Naive thymus-derived CD4-positive, alpha-beta T cell (primary cell): ENCODE data around the gene BMAL1. TPM values are rescaled to one million over a fixed set of nuclear protein-coding genes. Genes with fewer than 3 reads are reported as not detected.

ENCODE experiments used
- ATAC-seq: fragments of 150-1000 bp; cut with Tn5 transposase; 2 replicates; pipeline ENCODE4 v1.10.0; 2021; ENCODE audit warnings: mild to moderate bottlenecking, moderate library complexity
- CTCF ChIA-PET: fragments of 350-600 bp; sonication (Branson Sonifier 250); formaldehyde crosslinking; loops from one replicate; lab custom pipeline; 2021; ENCODE audit warnings: antibody characterized with exemption; lab: Charles Lee
- POLR2A ChIA-PET: fragments of 350-600 bp; sonication (Branson Sonifier 250); formaldehyde crosslinking; loops from one replicate; lab custom pipeline; 2021; ENCODE audit warnings: antibody characterized with exemption, inconsistent platforms; lab: Charles Lee
- DNase-seq, 9 donors: peaks; one replicate each; pipeline versions ENCODE4 v3.0.0 to v3.0.0-alpha.2; 2020 to 2022; ENCODE audit warnings: mixed read lengths in 1 of 9
- H3K27ac ChIP-seq: one replicate; pipeline ENCODE4 v1.7.0; 2013; ENCODE audit warnings: mild to moderate bottlenecking, low read depth, low read length, moderate library complexity
- H3K27me3 ChIP-seq, 2 donors: one replicate each; pipeline ENCODE4 v1.7.0; 2013; ENCODE audit warnings: low read length in 2 of 2, mild to moderate bottlenecking in 2 of 2, moderate library complexity in 2 of 2; ENCODE audit not compliant: control insufficient read depth in 2 of 2, insufficient read depth in 2 of 2
- H3K36me3 ChIP-seq, 3 experiments: 1 replicate in 2 of 3; 2 replicates in 1 of 3; pipeline ENCODE4 v1.7.0; 2013; ENCODE audit warnings: low read length in 3 of 3, mild to moderate bottlenecking in 3 of 3, moderate library complexity in 1 of 3; ENCODE audit not compliant: insufficient read depth in 3 of 3, control insufficient read depth in 2 of 3
- H3K4me1 ChIP-seq, 2 donors: one replicate each; pipeline ENCODE4 v1.7.0; 2013; ENCODE audit warnings: low read length in 2 of 2, mild to moderate bottlenecking in 2 of 2, moderate library complexity in 1 of 2; ENCODE audit not compliant: control insufficient read depth in 2 of 2, insufficient read depth in 2 of 2
- H3K4me3 ChIP-seq: 2 replicates; pipeline ENCODE4 v1.7.0; 2013; ENCODE audit warnings: mild to moderate bottlenecking, low read length
- H3K9me3 ChIP-seq, 3 experiments: 1 replicate in 2 of 3; 2 replicates in 1 of 3; pipeline ENCODE4 v1.7.0; 2013; ENCODE audit warnings: low read length in 3 of 3; ENCODE audit not compliant: control insufficient read depth in 2 of 3
- H3K27ac Mint-ChIP-seq, 9 donors: one replicate each; pipeline ENCODE4 v1.8.0; 2020 to 2022; ENCODE audit warnings: mixed read lengths in 9 of 9, mild to moderate bottlenecking in 8 of 9, moderate library complexity in 5 of 9, inconsistent platforms in 2 of 9
- H3K27me3 Mint-ChIP-seq, 5 donors: one replicate each; pipeline ENCODE4 v1.8.0; 2021 to 2022; ENCODE audit warnings: mixed read lengths in 5 of 5, mild to moderate bottlenecking in 1 of 5
- H3K36me3 Mint-ChIP-seq, 5 donors: one replicate each; pipeline ENCODE4 v1.8.0; 2020 to 2022; ENCODE audit warnings: mixed read lengths in 5 of 5, mild to moderate bottlenecking in 3 of 5, inconsistent platforms in 1 of 5
- H3K4me1 Mint-ChIP-seq, 7 donors: one replicate each; pipeline ENCODE4 v1.8.0; 2020 to 2022; ENCODE audit warnings: mixed read lengths in 7 of 7, mild to moderate bottlenecking in 3 of 7, inconsistent platforms in 1 of 7
- H3K4me3 Mint-ChIP-seq, 10 donors: one replicate each; pipeline ENCODE4 v1.8.0; 2020 to 2022; ENCODE audit warnings: mild to moderate bottlenecking in 10 of 10, mixed read lengths in 10 of 10, moderate library complexity in 6 of 10, inconsistent platforms in 2 of 10
- H3K9me3 Mint-ChIP-seq, 11 donors: one replicate each; pipeline ENCODE4 v1.8.0; 2020 to 2022; ENCODE audit warnings: mixed read lengths in 11 of 11, mild to moderate bottlenecking in 4 of 11, inconsistent platforms in 1 of 11, moderate library complexity in 1 of 11
- intact Hi-C, 2 donors: fragments of 100-400 bp; cut with micrococcal nuclease; formaldehyde crosslinking; loops; one replicate each; pipeline ENCODE4 v1.15.1; 2023
- polyA plus RNA-seq, 2 donors: library from polyadenylated mRNA; unstranded; fragments of 300-500 nt; fragmentation: Illumina TruSeq; gene quantifications; one replicate each; pipeline ENCODE4 v1.2.3, GENCODE V29; 2021
- total RNA-seq, 6 experiments: library from RNA in 5 of 6; stranded (reverse) in 5 of 6; gene quantifications; 1 replicate in 5 of 6; 2 replicates in 1 of 6; pipeline ENCODE4 v1.2.3 and lab custom pipeline; 2021 to 2026

The BMAL1 gene
- 10 to 100 TPM; 36.1 to 88.3 (median 68.4) TPM for total RNA-seq
- polyA plus RNA-seq, result 10 to 100 TPM; 12.8 to 16.3 TPM
- total RNA-seq (lab: John Stamatoyannopoulos, UW), result 54.8 reads per million, percentile 73 among the genes with 10 or more reads in this experiment

- Mint-ChIP-seq H3K4me1 (peaks cover 40 to 55% (median 48%) of the 10 kb centered on the region in 7 donors), H3K27ac (peak within 1 kb of the TSS; percentile 72 to 97 (median 91)), H3K36me3 (peaks cover 0 to 11% (median 0%) of the 10 kb centered on the region in 5 donors), H3K27me3 (peaks cover 0 to 43% (median 0%) of the 10 kb centered on the region in 5 donors), H3K9me3 (no peaks in the 10 kb centered on the region), H3K4me3 (peak within 1 kb of the TSS; percentile 95 to 99 (median 97))
- CTCF ChIA-PET, result interaction anchor here (1.8 kb wide), 1 partner anchor 58 kb away, joined by 6 read pairs; no protein-coding TSS in a partner anchor
- Histone ChIP-seq H3K9me3 (no peaks in the 10 kb centered on the region), H3K4me1 (peaks cover 26 to 32% of the 10 kb centered on the region in 2 donors), H3K4me3 (peak within 1 kb of the TSS; percentile 83), H3K27me3 (no peaks in the 10 kb centered on the region), H3K27ac (peak within 1 kb of the TSS; percentile 81), H3K36me3 (peaks cover 0 to 4% (median 0%) of the 10 kb centered on the region in 3 experiments)
- POLR2A ChIA-PET, result interaction anchor here (0.5 to 2.6 kb wide), 8 partner anchors 9 to 185 kb away, joined by 3 to 11 read pairs (median 4); no protein-coding TSS in a partner anchor
- intact Hi-C loops, result loop anchor here (1.0 to 5.0 kb wide), 15 partner anchors 9 to 1613 kb away; partner anchors contain the start of genes BTBD10 (in 2 of the 2), FAR1 (in 2 of the 2), USP47 (in 2 of the 2) and MICAL2 (in 1 of the 2)
- peak; percentile 21 for ATAC-seq
- peak in 7 of 9 donors; percentile 48 to 66 (median 53) for DNase-seq
Measured at GRCh38 chr11:13277768-13278608, at the start of gene BMAL1. Gene BMAL1, plus strand, starts transcription at chr11:13277790. Its CDS starts 76,519 bp downstream, at chr11:13354309.

- intact Hi-C loops, result no loop called here
- CTCF ChIA-PET, result no interaction called here
- Histone ChIP-seq H3K36me3 (no peaks in the 10 kb centered on the region), H3K27me3 (no peaks in the 10 kb centered on the region), H3K4me1 (no peaks in the 10 kb centered on the region), H3K4me3 (no peak overlapping the region), H3K9me3 (no peaks in the 10 kb centered on the region), H3K27ac (no peak overlapping the region)
- Mint-ChIP-seq H3K36me3 (no peaks in the 10 kb centered on the region), H3K4me3 (no peak overlapping the region), H3K4me1 (peaks cover 0 to 9% (median 0%) of the 10 kb centered on the region in 7 donors), H3K27me3 (peaks cover 0 to 24% (median 0%) of the 10 kb centered on the region in 5 donors), H3K9me3 (no peaks in the 10 kb centered on the region), H3K27ac (no peak overlapping the region)
- DNase-seq (peak in 1 of 9 donors; percentile 7), ATAC-seq (peak; percentile 74)
- POLR2A ChIA-PET, result no interaction called here
Measured at GRCh38 chr11:13228572-13228971, 49.0 kb upstream of the BMAL1 start.

GRCh38 chr11:13229136-13229535, 48.5 kb upstream of the BMAL1 start:
- POLR2A ChIA-PET, result no interaction called here

GRCh38 chr11:13229711-13230318, 47.8 kb upstream of the BMAL1 start:
- Histone ChIP-seq H3K36me3 (no peaks in the 10 kb centered on the region), H3K27me3 (no peaks in the 10 kb centered on the region), H3K4me3 (no peak overlapping the region), H3K9me3 (no peaks in the 10 kb centered on the region), H3K27ac (no peak overlapping the region), H3K4me1 (no peaks in the 10 kb centered on the region)
- H3K27me3 Mint-ChIP-seq, result peaks cover 0 to 30% (median 0%) of the 10 kb centered on the region in 5 donors
- CTCF ChIA-PET, result no interaction called here
- no peaks in the 10 kb centered on the region for H3K36me3 Mint-ChIP-seq
- no peak overlapping the region for H3K27ac Mint-ChIP-seq
- ATAC-seq (no peak), DNase-seq (no peak)
- H3K4me3 Mint-ChIP-seq, result no peak overlapping the region
- intact Hi-C loops, result no loop called here
- H3K4me1 Mint-ChIP-seq, result peaks cover 0 to 9% (median 0%) of the 10 kb centered on the region in 7 donors
- POLR2A ChIA-PET, result no interaction called here
- no peaks in the 10 kb centered on the region for H3K9me3 Mint-ChIP-seq

More at GRCh38 chr11:13229136-13229535, 48.5 kb upstream of the BMAL1 start:
- DNase-seq, result no peak
- Mint-ChIP-seq H3K36me3 (no peaks in the 10 kb centered on the region), H3K9me3 (no peaks in the 10 kb centered on the region), H3K27ac (no peak overlapping the region), H3K4me1 (peaks cover 0 to 9% (median 0%) of the 10 kb centered on the region in 7 donors), H3K27me3 (peaks cover 0 to 29% (median 0%) of the 10 kb centered on the region in 5 donors), H3K4me3 (no peak overlapping the region)
- intact Hi-C loops, result no loop called here
- CTCF ChIA-PET, result no interaction called here
- Histone ChIP-seq H3K27me3 (no peaks in the 10 kb centered on the region), H3K4me1 (no peaks in the 10 kb centered on the region), H3K27ac (no peak overlapping the region), H3K9me3 (no peaks in the 10 kb centered on the region), H3K4me3 (no peak overlapping the region), H3K36me3 (no peaks in the 10 kb centered on the region)
- no peak for ATAC-seq

GRCh38 chr11:13233173-13233745, 44.3 kb upstream of the BMAL1 start:
- DNase-seq (no peak), ATAC-seq (no peak)
- H3K4me1 Mint-ChIP-seq, result peaks cover 0 to 6% (median 0%) of the 10 kb centered on the region in 7 donors
- H3K27me3 Mint-ChIP-seq, result peaks cover 0 to 46% (median 5%) of the 10 kb centered on the region in 5 donors
- Histone ChIP-seq H3K4me1 (no peaks in the 10 kb centered on the region), H3K27me3 (no peaks in the 10 kb centered on the region), H3K27ac (no peak overlapping the region), H3K36me3 (no peaks in the 10 kb centered on the region), H3K4me3 (no peak overlapping the region), H3K9me3 (no peaks in the 10 kb centered on the region)
- no peak overlapping the region for H3K27ac Mint-ChIP-seq
- POLR2A ChIA-PET, result interaction anchor here (0.7 to 1.0 kb wide), 2 partner anchors 21 to 278 kb away, joined by 3 read pairs; no protein-coding TSS in a partner anchor
- no peak overlapping the region for H3K4me3 Mint-ChIP-seq
- peaks cover 0 to 3% (median 0%) of the 10 kb centered on the region in 11 donors for H3K9me3 Mint-ChIP-seq
- CTCF ChIA-PET, result no interaction called here
- H3K36me3 Mint-ChIP-seq, result peaks cover 0 to 4% (median 0%) of the 10 kb centered on the region in 5 donors
- intact Hi-C loops, result no loop called here

- no peaks in the 10 kb centered on the region for H3K9me3 ChIP-seq
- ATAC-seq, result no peak
- H3K27ac Mint-ChIP-seq, result no peak overlapping the region
- POLR2A ChIA-PET, result no interaction called here
- no peak overlapping the region for H3K27ac ChIP-seq
- no peak overlapping the region for H3K4me3 ChIP-seq
- no peak for DNase-seq
- H3K36me3 Mint-ChIP-seq, result peaks cover 0 to 4% (median 0%) of the 10 kb centered on the region in 5 donors
- peaks cover 0 to 3% (median 0%) of the 10 kb centered on the region in 11 donors for H3K9me3 Mint-ChIP-seq
- no peaks in the 10 kb centered on the region for H3K27me3 ChIP-seq
- peaks cover 0 to 42% (median 7%) of the 10 kb centered on the region in 5 donors for H3K27me3 Mint-ChIP-seq
- intact Hi-C loops, result no loop called here
- no peaks in the 10 kb centered on the region for H3K36me3 ChIP-seq
- peaks cover 0 to 5% (median 0%) of the 10 kb centered on the region in 7 donors for H3K4me1 Mint-ChIP-seq
- H3K4me3 Mint-ChIP-seq, result no peak overlapping the region
- H3K4me1 ChIP-seq, result no peaks in the 10 kb centered on the region
- CTCF ChIA-PET, result interaction anchor here (0.6 to 2.5 kb wide), 3 partner anchors 10 to 66 kb away, joined by 3 to 7 read pairs (median 3); no protein-coding TSS in a partner anchor
Measured at GRCh38 chr11:13235895-13236294, 41.7 kb upstream of the BMAL1 start.
